ENCODE data around the gene CKS1B.

Gene CKS1B

DNA sequence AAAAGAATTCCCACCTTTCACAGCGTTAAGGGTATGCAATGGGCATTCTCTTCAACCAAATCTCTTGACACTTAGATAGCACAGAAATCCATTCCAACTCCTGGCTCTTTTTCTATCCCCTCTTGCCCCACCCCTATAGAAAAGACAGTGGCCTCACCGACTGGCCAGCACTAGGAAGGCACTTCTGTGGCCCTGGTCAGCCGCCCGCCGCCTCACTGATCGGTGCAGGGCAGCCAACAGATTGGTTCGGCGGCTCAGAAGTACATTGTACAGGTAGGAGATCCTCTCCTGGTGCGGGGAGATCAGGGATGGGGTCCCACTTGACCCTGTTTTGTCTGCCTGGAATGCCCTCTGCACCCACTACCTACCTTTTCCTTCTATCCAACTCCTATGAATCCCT, 49.8 kb downstream of the CKS1B start:
- H2AFZ ChIP-seq (ENCODE audit: low read length), result no peak overlapping the region
- H3K4me1 ChIP-seq (ENCODE audit: insufficient read depth, low read length, severe bottlenecking), result no peaks in the 10 kb centered on the region
- no peak overlapping the region for H3K27ac ChIP-seq (ENCODE audit: low read depth, low read length, poor library complexity, severe bottlenecking)

DNA sequence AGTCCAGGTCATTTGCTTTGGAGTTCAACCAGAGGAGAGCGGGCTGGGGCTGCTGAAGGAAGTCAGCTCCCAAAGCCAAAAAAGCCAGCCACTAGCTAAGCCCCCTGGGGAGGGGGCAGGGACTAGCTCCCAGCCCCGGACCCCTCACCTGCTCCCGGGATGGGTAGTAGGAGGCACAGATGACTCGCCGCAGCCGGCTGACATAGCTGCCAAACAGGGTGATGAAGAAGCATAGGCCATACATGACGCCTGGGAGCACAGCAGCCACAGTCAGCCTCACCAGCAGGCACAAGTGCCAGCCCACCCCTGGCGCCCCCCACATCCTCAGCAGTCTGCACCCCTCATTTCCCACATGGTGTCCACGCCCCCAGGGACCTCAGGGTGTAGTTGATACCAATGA, 51.7 kb downstream of the CKS1B start:
- Histone ChIP-seq H3K27ac (ENCODE audit: low read depth, low read length, poor library complexity, severe bottlenecking) (no peak overlapping the region), H2AFZ (ENCODE audit: low read length) (no peak overlapping the region), H3K79me2 (ENCODE audit: insufficient read depth, low read length) (no peaks in the 10 kb centered on the region), H3K4me3 (ENCODE audit: low read depth, low read length, poor library complexity, severe bottlenecking) (no peak overlapping the region), H3K9me2 (ENCODE audit: low read depth, low read length) (no peaks in the 10 kb centered on the region), H3K27me3 (ENCODE audit: insufficient read depth, low read length) (0 out of 2 replicates have a peak, but pooled peaks cover 7% of the 10 kb centered on the region), H3K4me1 (ENCODE audit: insufficient read depth, low read length, severe bottlenecking) (no peaks in the 10 kb centered on the region), H3K9ac (ENCODE audit: low read length) (no peak overlapping the region), H3K4me2 (ENCODE audit: low read length) (no peak overlapping the region), H3K36me3 (ENCODE audit: insufficient read depth, low read length) (no peaks in the 10 kb centered on the region), H3K9me3 (ENCODE audit: low read length) (no peaks in the 10 kb centered on the region), H3F3A (ENCODE audit: insufficient read depth, low read length) (no peaks in the 10 kb centered on the region), H4K20me1 (ENCODE audit: insufficient read depth, low read length) (no peaks in the 10 kb centered on the region)
- TF ChIP-seq EZH2 (IDR thresholded peaks at IDR 0.05; ENCODE audit: borderline replicate concordance, low read length), result no peak
- TF ChIP-seq, protein P1, sequence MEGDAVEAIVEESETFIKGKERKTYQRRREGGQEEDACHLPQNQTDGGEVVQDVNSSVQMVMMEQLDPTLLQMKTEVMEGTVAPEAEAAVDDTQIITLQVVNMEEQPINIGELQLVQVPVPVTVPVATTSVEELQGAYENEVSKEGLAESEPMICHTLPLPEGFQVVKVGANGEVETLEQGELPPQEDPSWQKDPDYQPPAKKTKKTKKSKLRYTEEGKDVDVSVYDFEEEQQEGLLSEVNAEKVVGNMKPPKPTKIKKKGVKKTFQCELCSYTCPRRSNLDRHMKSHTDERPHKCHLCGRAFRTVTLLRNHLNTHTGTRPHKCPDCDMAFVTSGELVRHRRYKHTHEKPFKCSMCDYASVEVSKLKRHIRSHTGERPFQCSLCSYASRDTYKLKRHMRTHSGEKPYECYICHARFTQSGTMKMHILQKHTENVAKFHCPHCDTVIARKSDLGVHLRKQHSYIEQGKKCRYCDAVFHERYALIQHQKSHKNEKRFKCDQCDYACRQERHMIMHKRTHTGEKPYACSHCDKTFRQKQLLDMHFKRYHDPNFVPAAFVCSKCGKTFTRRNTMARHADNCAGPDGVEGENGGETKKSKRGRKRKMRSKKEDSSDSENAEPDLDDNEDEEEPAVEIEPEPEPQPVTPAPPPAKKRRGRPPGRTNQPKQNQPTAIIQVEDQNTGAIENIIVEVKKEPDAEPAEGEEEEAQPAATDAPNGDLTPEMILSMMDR (IDR thresholded peaks at IDR 0.05; ENCODE audit: low read length), result no peak

More for the DNA sequence above, 49.8 kb downstream of the CKS1B start:
- Histone ChIP-seq H3F3A (ENCODE audit: insufficient read depth, low read length) (no peaks in the 10 kb centered on the region), H3K79me2 (ENCODE audit: insufficient read depth, low read length) (no peaks in the 10 kb centered on the region), H3K9me3 (ENCODE audit: low read length) (no peaks in the 10 kb centered on the region), H3K36me3 (ENCODE audit: insufficient read depth, low read length) (no peaks in the 10 kb centered on the region), H3K9ac (ENCODE audit: low read length) (no peak overlapping the region), H3K4me2 (ENCODE audit: low read length) (no peak overlapping the region), H4K20me1 (ENCODE audit: insufficient read depth, low read length) (no peaks in the 10 kb centered on the region), H3K27me3 (ENCODE audit: insufficient read depth, low read length) (0 out of 2 replicates have a peak, but pooled peaks cover 3% of the 10 kb centered on the region), H3K4me3 (ENCODE audit: low read depth, low read length, poor library complexity, severe bottlenecking) (no peak overlapping the region), H3K9me2 (ENCODE audit: low read depth, low read length) (no peaks in the 10 kb centered on the region)
- TF ChIP-seq, protein P1 (IDR thresholded peaks at IDR 0.05; ENCODE audit: low read length), result no peak

DNA sequence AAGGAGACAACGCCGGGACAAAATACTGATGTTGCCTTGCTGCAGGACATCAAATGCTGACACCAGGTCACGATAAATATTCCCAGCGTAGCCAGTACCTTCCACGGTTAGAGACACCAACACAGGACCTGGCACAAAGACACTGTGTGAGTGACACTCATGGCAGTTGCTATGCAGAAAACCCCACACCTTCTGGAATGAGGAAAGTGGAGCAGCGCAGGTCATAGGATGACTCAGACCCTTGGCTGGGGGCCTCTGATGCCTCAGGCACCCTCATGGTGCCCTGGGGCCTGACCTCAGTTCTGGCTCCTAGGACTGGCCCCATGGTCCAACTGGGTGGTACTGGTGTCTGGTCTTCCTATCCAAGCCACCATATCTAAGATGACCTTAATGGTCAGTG, 52.1 kb downstream of the CKS1B start:
- no peaks in the 10 kb centered on the region for H3K79me2 ChIP-seq (ENCODE audit: insufficient read depth, low read length)
- 0 out of 2 replicates have a peak, but pooled peaks cover 7% of the 10 kb centered on the region for H3K27me3 ChIP-seq (ENCODE audit: insufficient read depth, low read length)
- no peaks in the 10 kb centered on the region for H3F3A ChIP-seq (ENCODE audit: insufficient read depth, low read length)
- H2AFZ ChIP-seq (ENCODE audit: low read length), result no peak overlapping the region
- no peaks in the 10 kb centered on the region for H3K9me2 ChIP-seq (ENCODE audit: low read depth, low read length)
- H3K9ac ChIP-seq (ENCODE audit: low read length), result no peak overlapping the region
- H3K4me2 ChIP-seq (ENCODE audit: low read length), result no peak overlapping the region
- H3K27ac ChIP-seq (ENCODE audit: low read depth, low read length, poor library complexity, severe bottlenecking), result no peak overlapping the region
- no peak overlapping the region for H3K4me3 ChIP-seq (ENCODE audit: low read depth, low read length, poor library complexity, severe bottlenecking)
- H3K36me3 ChIP-seq (ENCODE audit: insufficient read depth, low read length), result no peaks in the 10 kb centered on the region
- no peaks in the 10 kb centered on the region for H4K20me1 ChIP-seq (ENCODE audit: insufficient read depth, low read length)
- H3K4me1 ChIP-seq (ENCODE audit: insufficient read depth, low read length, severe bottlenecking), result no peaks in the 10 kb centered on the region
- TF ChIP-seq, protein P1 (IDR thresholded peaks at IDR 0.05; ENCODE audit: low read length), result no peak
- no peak for TF ChIP-seq EZH2 (IDR thresholded peaks at IDR 0.05; ENCODE audit: borderline replicate concordance, low read length)
- no peaks in the 10 kb centered on the region for H3K9me3 ChIP-seq (ENCODE audit: low read length)
